ENCODE measurements around the gene ABCB1. TPM values are rescaled to one million over a fixed set of nuclear protein-coding genes. Genes with fewer than 3 reads are reported as not detected.

ABCB1 gene
- total RNA-seq (1 to 10 TPM in 2 of 4 donors, under 1 TPM in 2; 0.51 to 3.3 (median 1.8) TPM), polyA plus RNA-seq (0.50 TPM)
- long read RNA-seq, donor 1: 0 reads
- long read RNA-seq, donor 2, full-length matches to known transcripts: 2 of 2 reads
- long read RNA-seq, donor 2, partial matches to known transcripts: 0 of 2 reads
- long read RNA-seq, donor 2, other reads (novel, unspliced or antisense): 0 of 2 reads
- long read RNA-seq, donor 3, full-length matches to known transcripts: 1 of 1 reads
- long read RNA-seq, donor 3, partial matches to known transcripts: 0 of 1 reads
- long read RNA-seq, donor 3, other reads (novel, unspliced or antisense): 0 of 1 reads
- long read RNA-seq, donor 4: 0 reads

GRCh38 chr7:87600130-87601124, at the start of gene ABCB1:
TSS of gene ABCB1 (minus strand) at chr7:87600884. CDS start at chr7:87600184, 700 bp downstream.
- peak; percentile 98 for ATAC-seq
- H3K9me3 ChIP-seq (ENCODE audit: control insufficient read depth, low read length): no peaks in the 10 kb centered on the region
- H3K27me3 ChIP-seq (ENCODE audit: control insufficient read depth, insufficient read depth): peaks cover 5% of the 10 kb centered on the region
- WGBS: 3% methylated on average over 61 of the region's 61 CpGs
- peak within 1 kb of the TSS; percentile 27 for H3K4me3 ChIP-seq (ENCODE audit: low read length)
- no peaks in the 10 kb centered on the region for H3K4me1 ChIP-seq (ENCODE audit: control insufficient read depth, insufficient read depth, low read length)
- peak; percentile 50 to 76 (median 60) for DNase-seq
- intact Hi-C loops (cut with DNase I): no loop called here
- no peak within 1 kb of the TSS for H3K27ac ChIP-seq (ENCODE audit: low read length)

DNA sequence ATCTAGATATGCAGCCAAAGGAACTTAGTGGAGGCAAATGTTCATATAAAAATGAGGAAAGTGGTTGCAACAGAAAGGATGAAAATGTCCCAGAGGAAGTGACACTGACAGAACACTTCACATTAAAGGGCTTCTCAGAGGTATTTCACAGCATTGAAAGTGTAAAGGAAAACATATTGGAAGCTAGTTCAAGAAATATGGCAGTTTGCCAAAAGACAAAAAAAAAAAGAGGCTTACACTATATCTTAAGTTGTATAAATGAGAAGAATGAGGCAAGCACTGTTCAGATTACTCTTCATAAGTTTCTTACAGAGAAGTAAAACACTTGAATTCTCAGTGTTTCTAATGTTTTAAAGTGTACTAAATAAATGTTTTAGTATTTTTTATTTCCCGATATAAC, 47.6 kb upstream of the ABCB1 start:
- H3K9me3 ChIP-seq (ENCODE audit: control insufficient read depth, low read length): no peaks in the 10 kb centered on the region
- H3K27ac ChIP-seq (ENCODE audit: low read length): no peak overlapping the region
- ATAC-seq (no peak), DNase-seq (no peak)
- intact Hi-C loops (cut with DNase I): no loop called here
- no peaks in the 10 kb centered on the region for H3K27me3 ChIP-seq (ENCODE audit: control insufficient read depth, insufficient read depth)
- WGBS: 99% methylated on average over 1 of the region's 1 CpG
- H3K4me3 ChIP-seq (ENCODE audit: low read length): no peak overlapping the region
- no peaks in the 10 kb centered on the region for H3K4me1 ChIP-seq (ENCODE audit: control insufficient read depth, insufficient read depth, low read length)

DNA sequence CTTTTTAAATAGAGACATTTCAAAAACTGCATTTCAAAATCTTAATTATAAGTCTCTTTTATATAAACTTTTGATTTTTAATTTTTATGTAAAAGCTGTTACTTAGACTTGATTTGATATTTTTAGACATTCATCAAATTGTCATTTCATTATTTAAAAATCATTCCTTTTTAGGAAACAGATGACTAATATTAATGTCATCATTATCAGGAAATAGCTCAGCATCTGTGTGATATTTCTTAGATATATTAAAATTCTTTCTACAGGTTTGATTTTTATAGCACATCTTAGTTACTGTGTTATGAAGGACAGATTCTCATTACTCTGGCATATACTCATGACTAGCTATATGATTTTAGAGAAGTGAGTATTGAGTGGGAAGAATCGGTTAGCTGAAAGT, 44.8 kb upstream of the ABCB1 start:
- DNase-seq: no peak
- intact Hi-C loops (cut with DNase I): no loop called here
- H3K4me3 ChIP-seq (ENCODE audit: low read length): no peak overlapping the region
- no peaks in the 10 kb centered on the region for H3K4me1 ChIP-seq (ENCODE audit: control insufficient read depth, insufficient read depth, low read length)
- no peaks in the 10 kb centered on the region for H3K27me3 ChIP-seq (ENCODE audit: control insufficient read depth, insufficient read depth)
- no peaks in the 10 kb centered on the region for H3K9me3 ChIP-seq (ENCODE audit: control insufficient read depth, low read length)
- WGBS: 91% methylated on average over 1 of the region's 1 CpG
- ATAC-seq: no peak
- H3K27ac ChIP-seq (ENCODE audit: low read length): no peak overlapping the region

GRCh38 chr7:87635921-87636320, 35.2 kb upstream of the ABCB1 start:
- ATAC-seq (no peak), DNase-seq (no peak)
- H3K27me3 ChIP-seq (ENCODE audit: control insufficient read depth, insufficient read depth): no peaks in the 10 kb centered on the region
- no peaks in the 10 kb centered on the region for H3K9me3 ChIP-seq (ENCODE audit: control insufficient read depth, low read length)
- intact Hi-C loops (cut with DNase I): no loop called here
- H3K4me1 ChIP-seq (ENCODE audit: control insufficient read depth, insufficient read depth, low read length): no peaks in the 10 kb centered on the region
- no peak overlapping the region for H3K27ac ChIP-seq (ENCODE audit: low read length)
- H3K4me3 ChIP-seq (ENCODE audit: low read length): no peak overlapping the region
- 82% methylated on average over 1 of the region's 1 CpG for WGBS

DNA sequence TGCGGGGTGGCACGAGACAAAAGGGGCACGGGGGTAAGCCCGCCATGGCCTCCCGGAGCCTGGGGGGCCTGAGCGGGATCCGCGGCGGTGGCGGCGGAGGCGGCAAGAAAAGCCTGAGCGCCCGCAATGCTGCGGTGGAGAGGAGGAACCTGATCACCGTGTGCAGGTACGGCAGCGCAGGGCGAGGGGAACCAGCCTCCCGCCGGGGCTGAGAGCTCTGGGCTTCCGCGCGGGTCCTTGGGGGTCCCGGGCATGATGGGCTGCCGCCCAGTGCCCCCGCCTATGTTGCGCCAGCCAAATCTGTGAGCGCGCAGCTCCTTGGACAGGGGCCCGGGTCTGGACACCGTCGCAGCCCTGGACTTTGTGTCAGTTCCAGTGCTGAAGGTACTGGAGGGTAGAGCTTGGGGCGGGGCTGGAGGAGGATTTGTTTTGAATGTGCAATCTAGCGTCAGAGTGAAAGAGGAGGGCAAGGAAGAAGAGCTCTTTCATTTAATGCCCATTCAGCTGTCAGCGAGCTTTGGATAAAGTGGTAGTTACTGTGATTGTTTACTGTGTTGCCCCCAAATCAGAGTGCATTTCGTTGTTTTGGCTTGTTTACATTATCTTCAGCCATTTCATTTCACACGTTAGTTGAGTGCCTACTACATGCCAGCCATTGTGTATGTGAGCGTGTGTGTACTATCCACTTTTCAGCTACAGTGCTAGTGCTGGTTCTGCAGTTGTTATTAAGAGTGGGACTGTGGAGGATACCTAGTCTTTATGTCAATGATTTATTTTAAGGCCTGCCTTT, 28.3 kb upstream of the ABCB1 start:
- peak; percentile 24 to 54 (median 48) for DNase-seq
- intact Hi-C loops (cut with DNase I): no loop called here
- 8% methylated on average over 39 of the region's 39 CpGs for WGBS
- H3K27me3 ChIP-seq (ENCODE audit: control insufficient read depth, insufficient read depth): no peaks in the 10 kb centered on the region
- peak; percentile 62 to 70 for ATAC-seq
- H3K27ac ChIP-seq (ENCODE audit: low read length): no peak overlapping the region
- H3K9me3 ChIP-seq (ENCODE audit: control insufficient read depth, low read length): no peaks in the 10 kb centered on the region
- H3K4me1 ChIP-seq (ENCODE audit: control insufficient read depth, insufficient read depth, low read length): no peaks in the 10 kb centered on the region
- peak overlapping the region; percentile 45 for H3K4me3 ChIP-seq (ENCODE audit: low read length)

DNA sequence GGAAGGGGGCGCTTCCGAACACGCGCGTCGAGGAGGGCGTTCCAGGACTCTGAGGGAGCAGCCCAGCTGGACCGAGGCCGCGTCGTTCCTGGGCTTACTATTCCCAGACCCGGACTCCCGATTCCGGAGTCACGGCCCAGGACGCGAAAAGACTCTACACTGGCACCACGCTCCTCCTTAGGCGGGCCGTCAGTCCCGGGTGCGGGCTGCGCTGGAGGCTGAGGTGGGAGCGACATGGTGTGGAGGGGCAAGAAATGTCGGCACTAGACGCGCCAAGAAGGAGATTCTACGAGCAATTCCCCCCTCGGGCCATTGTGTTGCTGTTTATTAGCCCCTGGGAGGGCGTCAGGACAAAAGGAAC, 26.9 kb upstream of the ABCB1 start:
- peak; percentile 47 to 59 for ATAC-seq
- Histone ChIP-seq H3K4me1 (ENCODE audit: control insufficient read depth, insufficient read depth, low read length) (no peaks in the 10 kb centered on the region), H3K27me3 (ENCODE audit: control insufficient read depth, insufficient read depth) (no peaks in the 10 kb centered on the region), H3K4me3 (ENCODE audit: low read length) (peak overlapping the region; percentile 45), H3K27ac (ENCODE audit: low read length) (no peak overlapping the region), H3K9me3 (ENCODE audit: control insufficient read depth, low read length) (no peaks in the 10 kb centered on the region)
- peak; percentile 13 to 67 (median 42) for DNase-seq
- WGBS: under 1% methylated on average over 30 of the region's 30 CpGs
- intact Hi-C loops (cut with DNase I): no loop called here

- H3K4me1 ChIP-seq (ENCODE audit: control insufficient read depth, insufficient read depth, low read length): no peaks in the 10 kb centered on the region
- intact Hi-C loops (cut with DNase I): no loop called here
- DNase-seq: no peak
- ATAC-seq: no peak
- no peaks in the 10 kb centered on the region for H3K9me3 ChIP-seq (ENCODE audit: control insufficient read depth, low read length)
- no peak overlapping the region for H3K27ac ChIP-seq (ENCODE audit: low read length)
- no peak overlapping the region for H3K4me3 ChIP-seq (ENCODE audit: low read length)
- WGBS: 85% methylated on average over 15 of the region's 15 CpGs
- no peaks in the 10 kb centered on the region for H3K27me3 ChIP-seq (ENCODE audit: control insufficient read depth, insufficient read depth)
Observed at GRCh38 chr7:87625101-87625500, 24.4 kb upstream of the ABCB1 start.

GRCh38 chr7:87624628-87625027, 23.9 kb upstream of the ABCB1 start:
- Histone ChIP-seq H3K9me3 (ENCODE audit: control insufficient read depth, low read length) (no peaks in the 10 kb centered on the region), H3K27me3 (ENCODE audit: control insufficient read depth, insufficient read depth) (no peaks in the 10 kb centered on the region), H3K27ac (ENCODE audit: low read length) (no peak overlapping the region), H3K4me3 (ENCODE audit: low read length) (no peak overlapping the region), H3K4me1 (ENCODE audit: control insufficient read depth, insufficient read depth, low read length) (no peaks in the 10 kb centered on the region)
- DNase-seq (no peak), ATAC-seq (no peak)
- intact Hi-C loops (cut with DNase I): no loop called here
- WGBS: 81% methylated on average over 7 of the region's 7 CpGs

GRCh38 chr7:87615197-87615596, 14.5 kb upstream of the ABCB1 start:
- DNase-seq (no peak), ATAC-seq (no peak)
- 48% methylated on average over 1 of the region's 1 CpG for WGBS
- no peak overlapping the region for H3K4me3 ChIP-seq (ENCODE audit: low read length)
- H3K4me1 ChIP-seq (ENCODE audit: control insufficient read depth, insufficient read depth, low read length): no peaks in the 10 kb centered on the region
- no peaks in the 10 kb centered on the region for H3K27me3 ChIP-seq (ENCODE audit: control insufficient read depth, insufficient read depth)
- intact Hi-C loops (cut with DNase I): no loop called here
- H3K27ac ChIP-seq (ENCODE audit: low read length): no peak overlapping the region
- no peaks in the 10 kb centered on the region for H3K9me3 ChIP-seq (ENCODE audit: control insufficient read depth, low read length)

DNA sequence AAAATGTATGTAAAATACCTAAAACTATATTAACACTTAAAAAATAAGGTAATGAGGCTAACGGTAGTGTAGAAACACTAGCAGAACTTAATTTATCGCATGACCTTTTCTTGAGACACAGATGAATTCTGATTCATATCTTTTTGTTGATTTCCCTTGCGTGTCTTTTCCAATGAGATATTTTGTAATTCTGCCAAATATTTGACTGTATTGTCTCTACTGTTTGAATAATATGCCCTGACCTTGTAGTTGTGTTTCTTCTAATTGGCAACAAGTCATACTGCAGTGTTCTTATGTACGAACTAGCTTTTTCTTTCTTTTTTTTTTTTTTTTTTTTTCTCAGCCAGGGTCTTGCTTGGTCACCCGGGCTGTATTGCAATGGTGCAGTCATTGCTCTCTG, 9.2 kb upstream of the ABCB1 start:
- WGBS: 80% methylated on average over 5 of the region's 5 CpGs
- Histone ChIP-seq H3K4me3 (ENCODE audit: low read length) (no peak overlapping the region), H3K27me3 (ENCODE audit: control insufficient read depth, insufficient read depth) (no peaks in the 10 kb centered on the region), H3K4me1 (ENCODE audit: control insufficient read depth, insufficient read depth, low read length) (no peaks in the 10 kb centered on the region), H3K9me3 (ENCODE audit: control insufficient read depth, low read length) (no peaks in the 10 kb centered on the region), H3K27ac (ENCODE audit: low read length) (no peak overlapping the region)
- ATAC-seq (no peak), DNase-seq (no peak)
- intact Hi-C loops (cut with DNase I): no loop called here

Measured in right cardiac atrium (tissue), 5 donors.